GM18951 (cell line): Measurements from ENCODE around the gene FAM107B.

ENCODE experiments used
- POLR2A ChIP-seq: IDR thresholded peaks from 4 replicates; pipeline ENCODE4 v1.6.1; 2011; ENCODE audit warnings: mild to moderate bottlenecking; ENCODE audit not compliant: insufficient read length, insufficient read depth; ENCODE audit errors: extremely low read depth
- in situ Hi-C: fragments of 300-500 bp; cut with MboI; formaldehyde crosslinking; loops from one replicate; pipeline ENCODE4 v1.12.0; 2022; ENCODE audit warnings: low sequenced_read_pairs, mixed read lengths, inconsistent platforms; ENCODE audit not compliant: unreplicated experiment

The FAM107B gene

GRCh38 chr10:14552015-14552414, 222.7 kb downstream of the FAM107B start:
- in situ Hi-C loops, result no loop called here
- no peak for TF ChIP-seq POLR2A

DNA sequence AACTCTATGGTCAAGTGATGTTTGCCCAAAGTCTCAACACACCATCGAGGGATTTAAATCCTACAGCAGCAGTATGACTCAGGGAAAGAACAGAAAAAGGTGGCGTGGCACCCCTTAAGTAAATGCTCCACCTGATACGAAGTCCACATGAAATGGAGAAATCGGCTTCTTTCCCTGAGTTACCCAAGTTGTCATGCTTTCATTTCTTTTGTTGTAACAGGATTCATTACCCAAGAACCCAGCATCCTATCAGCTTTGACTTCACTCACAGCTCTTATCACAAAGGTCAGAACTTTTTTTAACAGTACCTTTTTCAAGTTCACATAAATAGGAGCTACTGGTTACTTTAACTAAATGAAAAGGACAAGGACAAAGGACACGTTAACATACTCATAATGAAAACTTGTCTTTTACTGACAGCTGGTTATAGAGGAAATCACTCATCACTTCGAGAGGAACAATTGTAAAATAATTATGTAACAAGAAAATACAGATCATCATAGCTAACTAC, 224.2 kb downstream of the FAM107B start:
- in situ Hi-C loops, result no loop called here
- TF ChIP-seq POLR2A, result no peak

DNA sequence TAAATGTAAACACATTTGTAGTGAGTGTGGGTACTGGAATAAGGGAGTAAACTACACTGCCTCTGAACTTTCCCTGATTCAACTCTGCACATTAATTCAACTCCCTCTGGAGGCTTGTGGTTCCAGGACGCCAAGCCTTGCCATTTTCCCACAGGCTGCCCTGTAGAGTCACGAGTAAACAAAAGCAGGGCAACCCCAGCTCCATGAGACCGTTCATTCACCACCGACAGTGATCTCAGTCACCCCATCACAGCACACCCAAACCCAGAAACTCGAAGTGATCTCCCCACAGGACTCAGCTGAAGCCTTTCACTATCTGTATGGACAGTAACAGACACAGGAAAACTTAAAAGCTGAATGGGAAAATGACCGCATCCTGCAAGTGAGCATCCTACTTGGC, 225.2 kb downstream of the FAM107B start:
- in situ Hi-C loops, result no loop called here
- no peak for TF ChIP-seq POLR2A

GRCh38 chr10:14548970-14549369, 225.7 kb downstream of the FAM107B start:
- no peak for TF ChIP-seq POLR2A
- in situ Hi-C loops, result no loop called here

DNA sequence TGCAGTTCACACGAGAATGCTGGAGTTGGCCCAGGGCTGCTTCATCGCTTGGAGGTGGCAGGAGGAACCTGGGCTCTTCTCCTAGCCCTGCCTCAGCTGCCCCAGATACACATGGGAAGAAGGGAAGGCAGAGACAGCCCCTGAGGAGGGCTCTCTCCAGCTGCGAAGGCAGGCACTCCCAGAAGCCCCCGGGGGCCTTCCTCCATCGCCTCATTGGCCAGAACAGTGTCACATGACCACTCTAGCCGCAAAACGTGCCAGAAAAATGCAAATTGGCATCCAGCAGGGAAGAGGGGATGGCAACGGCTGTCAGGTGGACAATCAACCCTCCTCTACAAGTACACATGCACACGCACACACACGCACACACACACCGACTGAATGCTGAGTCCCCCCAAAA, 226.2 kb downstream of the FAM107B start:
- in situ Hi-C loops, result no loop called here
- TF ChIP-seq POLR2A, result no peak

DNA sequence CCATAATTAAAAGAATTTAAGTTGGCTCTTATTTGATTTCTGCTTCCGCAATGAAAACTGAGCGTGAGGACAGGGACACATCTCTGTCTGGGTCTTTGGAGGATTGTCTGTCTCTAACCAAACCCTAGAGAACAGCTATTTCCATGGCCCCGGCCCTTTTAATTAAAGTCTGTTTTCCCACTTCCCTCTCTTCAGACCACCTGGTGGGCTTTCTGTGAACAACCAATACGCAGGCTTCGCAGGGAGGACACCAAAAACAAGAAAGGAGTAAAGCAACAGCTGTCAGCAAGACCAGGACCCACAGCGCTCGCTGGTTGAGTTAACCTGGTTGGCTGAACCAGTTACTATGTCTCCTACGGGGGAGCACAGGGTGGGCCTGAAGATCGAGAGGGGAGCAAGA, 226.9 kb downstream of the FAM107B start:
- in situ Hi-C loops, result no loop called here
- TF ChIP-seq POLR2A, result no peak

DNA sequence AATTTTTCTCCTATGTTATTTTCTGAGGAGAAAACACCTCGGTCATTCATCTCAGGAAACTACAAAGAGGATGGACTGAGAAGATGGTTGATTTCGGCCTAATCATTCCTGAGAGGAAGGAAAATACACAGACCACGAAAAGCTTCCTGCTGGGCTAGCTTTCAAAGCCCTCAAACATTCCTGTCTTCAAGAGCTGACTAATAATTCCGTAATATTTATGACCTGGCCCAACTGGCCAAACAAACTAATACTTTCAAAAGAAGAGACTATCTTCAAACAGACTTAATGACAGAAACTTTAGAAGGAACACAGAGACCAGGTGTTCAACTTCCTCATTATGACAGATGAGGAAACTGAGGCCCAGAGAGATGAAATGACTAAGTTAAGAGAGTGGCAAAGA, 228.9 kb downstream of the FAM107B start:
- no peak for TF ChIP-seq POLR2A
- in situ Hi-C loops, result no loop called here

DNA sequence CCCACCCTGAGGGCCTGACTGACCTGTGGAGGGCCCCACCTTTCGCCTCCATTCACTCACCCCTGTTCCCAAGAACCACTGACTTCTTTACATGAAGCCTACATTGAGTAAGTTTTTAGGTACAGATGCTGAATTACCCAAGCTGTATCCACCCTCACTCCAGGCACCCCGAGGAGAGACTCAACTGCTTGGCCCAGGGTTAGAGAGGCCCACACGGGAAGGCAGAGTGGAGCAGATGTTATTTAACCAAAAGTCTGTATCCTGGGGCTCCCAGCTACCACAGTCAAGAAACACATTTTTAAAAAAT, 230.8 kb downstream of the FAM107B start:
- no peak for TF ChIP-seq POLR2A
- in situ Hi-C loops, result no loop called here

DNA sequence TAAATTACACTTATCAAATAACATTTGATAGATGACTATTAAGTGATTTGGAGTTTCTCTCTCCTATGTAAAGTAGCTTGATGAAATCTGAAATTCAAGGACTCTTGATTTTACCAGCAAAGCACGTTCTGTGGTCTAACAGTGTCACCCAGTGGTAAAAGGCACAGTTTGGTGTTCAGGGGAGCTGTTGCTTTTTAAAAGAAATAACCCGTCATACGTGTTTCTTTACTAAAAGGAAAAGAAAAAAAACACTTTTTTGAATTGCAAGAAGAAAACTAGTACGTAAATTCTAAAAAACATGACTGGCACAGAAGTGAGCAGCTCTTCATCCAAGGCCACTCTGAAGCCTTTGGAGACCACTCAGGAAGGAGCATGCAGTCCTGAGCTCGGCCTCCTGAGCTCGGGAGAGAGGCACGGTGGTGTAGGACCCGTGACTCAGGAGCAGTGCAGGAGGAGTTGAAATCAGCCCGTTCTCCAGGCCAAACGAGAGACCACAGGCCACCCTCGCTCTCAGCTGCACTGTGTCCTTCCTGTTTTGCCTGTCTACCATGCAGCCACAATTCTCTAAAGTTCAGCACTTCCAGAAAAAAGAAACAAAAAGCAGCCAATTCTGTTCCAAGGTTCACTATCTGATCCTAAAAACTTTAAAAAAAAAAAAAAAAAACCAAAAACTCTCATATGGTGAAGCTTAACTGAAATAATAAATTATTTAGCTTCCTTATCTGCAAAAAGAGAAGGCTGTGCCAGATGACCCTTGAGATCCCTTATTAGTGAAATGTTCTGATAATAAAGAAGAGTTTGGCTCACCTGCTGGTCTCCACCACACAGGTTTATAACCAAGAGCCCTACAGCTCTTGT, 231.4 kb downstream of the FAM107B start:
- TF ChIP-seq POLR2A, result no peak
- in situ Hi-C loops, result no loop called here

GRCh38 chr10:14541379-14541778, 233.3 kb downstream of the FAM107B start:
- TF ChIP-seq POLR2A, result no peak
- in situ Hi-C loops, result no loop called here

- no peak for TF ChIP-seq POLR2A
- in situ Hi-C loops, result no loop called here
These were observed 234.1 kb downstream of the FAM107B start for GRCh38 chr10:14540611-14541010.

GRCh38 chr10:14540062-14540461, 234.6 kb downstream of the FAM107B start:
- in situ Hi-C loops, result no loop called here
- TF ChIP-seq POLR2A, result no peak

DNA sequence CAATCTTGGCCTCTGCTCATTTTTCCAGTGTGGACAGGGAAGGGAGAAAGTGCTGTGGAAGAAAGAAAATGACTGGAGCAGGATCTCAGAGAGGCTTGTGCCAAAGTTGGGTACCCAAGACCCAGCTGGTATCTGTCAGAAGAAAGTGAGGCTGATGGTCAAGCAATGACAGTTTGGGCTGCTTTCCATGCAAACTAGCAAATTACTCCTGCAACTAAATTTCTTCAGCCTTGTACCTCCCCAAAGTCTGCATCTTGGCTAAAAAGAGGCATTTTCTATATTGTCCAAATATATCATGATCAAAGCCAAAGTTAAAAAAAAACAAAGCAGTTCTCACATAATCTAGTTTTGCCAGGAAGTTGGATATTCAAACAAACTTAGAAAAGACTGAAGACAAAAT, 235.5 kb downstream of the FAM107B start:
- TF ChIP-seq POLR2A, result no peak
- in situ Hi-C loops, result no loop called here

- in situ Hi-C loops, result no loop called here
- no peak for TF ChIP-seq POLR2A
These were observed 238.2 kb downstream of the FAM107B start for GRCh38 chr10:14536241-14537213.
